Measurements from ENCODE around the gene TOMM20. TPM values are rescaled to one million over a fixed set of nuclear protein-coding genes. Genes with fewer than 3 reads are reported as not detected.

The TOMM20 gene
- total RNA-seq, 1 donor from 2014 or later: 25.3 TPM

DNA sequence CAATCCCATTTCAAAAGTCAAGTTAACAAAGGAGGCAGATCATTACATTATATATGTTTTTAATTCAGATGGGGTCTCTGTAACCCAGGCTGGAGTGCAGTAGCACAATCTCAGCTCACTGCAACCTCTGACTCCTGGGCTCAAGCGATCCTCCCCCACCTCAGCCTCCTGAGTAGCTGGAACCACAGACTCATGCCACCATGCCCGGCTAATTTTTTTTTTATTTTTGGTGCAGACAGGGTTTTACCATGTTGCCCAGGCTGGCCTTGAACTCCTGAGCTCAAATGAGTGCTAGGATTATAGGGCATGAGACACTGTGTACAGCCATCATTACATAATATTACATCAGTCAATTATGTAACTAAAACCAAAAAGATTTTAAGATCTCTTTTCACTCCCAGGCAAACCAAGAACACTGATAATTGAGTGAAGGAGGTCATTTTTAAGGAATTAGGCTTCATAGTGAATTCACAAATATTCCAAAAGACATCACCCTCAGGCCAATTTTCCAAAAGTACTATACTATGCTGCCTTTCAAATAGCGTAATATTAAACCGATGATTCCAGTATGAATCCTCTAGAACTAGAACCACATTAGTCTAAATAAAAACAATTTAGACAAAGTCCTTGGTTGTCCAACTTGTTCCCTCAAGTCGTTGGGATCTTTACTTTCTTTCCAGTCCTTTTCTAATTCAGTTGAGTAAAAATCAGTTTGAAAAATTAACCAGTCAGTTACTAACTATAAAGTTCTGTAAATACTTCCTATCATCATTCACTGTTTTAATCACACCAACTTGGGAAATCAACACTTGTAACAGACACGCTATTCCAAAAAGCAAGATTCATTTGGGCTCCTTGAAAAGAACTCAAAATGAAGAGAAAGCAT is 16.1 kb downstream of the TOMM20 start:
- intact Hi-C loops (cut with DNase I): no loop called here
- no peaks in the 10 kb centered on the region for H3K27me3 ChIP-seq
- TF ChIP-seq, protein P1, sequence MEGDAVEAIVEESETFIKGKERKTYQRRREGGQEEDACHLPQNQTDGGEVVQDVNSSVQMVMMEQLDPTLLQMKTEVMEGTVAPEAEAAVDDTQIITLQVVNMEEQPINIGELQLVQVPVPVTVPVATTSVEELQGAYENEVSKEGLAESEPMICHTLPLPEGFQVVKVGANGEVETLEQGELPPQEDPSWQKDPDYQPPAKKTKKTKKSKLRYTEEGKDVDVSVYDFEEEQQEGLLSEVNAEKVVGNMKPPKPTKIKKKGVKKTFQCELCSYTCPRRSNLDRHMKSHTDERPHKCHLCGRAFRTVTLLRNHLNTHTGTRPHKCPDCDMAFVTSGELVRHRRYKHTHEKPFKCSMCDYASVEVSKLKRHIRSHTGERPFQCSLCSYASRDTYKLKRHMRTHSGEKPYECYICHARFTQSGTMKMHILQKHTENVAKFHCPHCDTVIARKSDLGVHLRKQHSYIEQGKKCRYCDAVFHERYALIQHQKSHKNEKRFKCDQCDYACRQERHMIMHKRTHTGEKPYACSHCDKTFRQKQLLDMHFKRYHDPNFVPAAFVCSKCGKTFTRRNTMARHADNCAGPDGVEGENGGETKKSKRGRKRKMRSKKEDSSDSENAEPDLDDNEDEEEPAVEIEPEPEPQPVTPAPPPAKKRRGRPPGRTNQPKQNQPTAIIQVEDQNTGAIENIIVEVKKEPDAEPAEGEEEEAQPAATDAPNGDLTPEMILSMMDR (IDR thresholded peaks at IDR 0.05): no peak
- H3K36me3 ChIP-seq: peaks cover 63 to 84% of the 10 kb centered on the region in 2 donors
- H3K4me1 ChIP-seq: no peaks in the 10 kb centered on the region
- no peak overlapping the region for H3K27ac ChIP-seq
- DNase-seq (ENCODE audit: low spot score in 2 of 2): no peak
- H3K9me3 ChIP-seq: no peaks in the 10 kb centered on the region
- no peak overlapping the region for H3K4me3 ChIP-seq

DNA sequence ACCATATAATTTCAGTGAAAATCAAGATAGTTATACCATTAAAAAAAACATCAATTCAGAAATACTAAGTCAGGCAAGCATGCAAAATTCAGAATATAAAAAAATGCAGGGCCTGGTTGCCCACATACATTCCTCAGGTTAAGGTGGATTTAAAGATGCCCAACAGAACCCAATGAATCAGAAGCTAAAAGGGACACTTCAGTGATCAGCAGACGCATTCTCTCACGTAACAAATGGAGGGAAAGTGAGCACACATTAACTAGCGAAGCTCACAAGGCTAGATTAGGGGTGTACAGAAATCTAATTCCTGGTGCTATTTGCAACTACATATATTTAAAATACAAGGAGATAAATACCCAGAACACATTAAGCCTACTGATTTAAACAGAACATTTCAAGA is 17.5 kb downstream of the TOMM20 start:
- no peak for DNase-seq (ENCODE audit: low spot score in 2 of 2)
- H3K36me3 ChIP-seq: peaks cover 51 to 71% of the 10 kb centered on the region in 2 donors
- TF ChIP-seq, protein P1 (IDR thresholded peaks at IDR 0.05): no peak

DNA sequence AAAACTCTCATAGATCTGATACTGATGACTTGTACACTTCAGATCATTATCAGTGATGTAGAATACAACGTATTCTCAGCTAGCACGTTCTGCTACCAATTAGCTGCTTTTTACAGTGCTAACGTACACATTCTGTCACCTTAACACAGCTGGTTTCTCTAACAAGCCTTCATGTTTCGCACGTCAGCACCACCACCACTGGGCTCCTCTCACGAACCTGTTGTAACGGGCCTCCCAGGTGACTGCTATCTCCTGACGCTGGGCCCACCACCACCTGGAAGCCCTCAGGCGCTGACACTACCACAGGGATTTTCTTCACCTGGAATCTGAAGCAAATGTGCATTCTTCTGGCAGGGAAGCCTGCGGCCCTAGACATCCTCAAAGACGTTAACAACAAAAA is 19.8 kb downstream of the TOMM20 start:
- no peak for DNase-seq (ENCODE audit: low spot score in 2 of 2)
- intact Hi-C loops (cut with DNase I): loop anchor here (5.0 kb wide), 1 partner anchor 308 kb away; no protein-coding TSS in a partner anchor
- TF ChIP-seq, protein P1 (IDR thresholded peaks at IDR 0.05): no peak
- H3K36me3 ChIP-seq: peaks cover 34 to 52% of the 10 kb centered on the region in 2 donors
- H3K4me1 ChIP-seq: peaks cover 0 to 2% of the 10 kb centered on the region in 2 donors
- H3K27me3 ChIP-seq: no peaks in the 10 kb centered on the region
- H3K27ac ChIP-seq: no peak overlapping the region
- H3K4me3 ChIP-seq: no peak overlapping the region
- no peaks in the 10 kb centered on the region for H3K9me3 ChIP-seq

More for the DNA sequence above, 17.5 kb downstream of the TOMM20 start:
- no peaks in the 10 kb centered on the region for H3K27me3 ChIP-seq
- intact Hi-C loops (cut with DNase I): no loop called here
- no peaks in the 10 kb centered on the region for H3K9me3 ChIP-seq
- no peaks in the 10 kb centered on the region for H3K4me1 ChIP-seq
- H3K27ac ChIP-seq: no peak overlapping the region
- H3K4me3 ChIP-seq: no peak overlapping the region

DNA sequence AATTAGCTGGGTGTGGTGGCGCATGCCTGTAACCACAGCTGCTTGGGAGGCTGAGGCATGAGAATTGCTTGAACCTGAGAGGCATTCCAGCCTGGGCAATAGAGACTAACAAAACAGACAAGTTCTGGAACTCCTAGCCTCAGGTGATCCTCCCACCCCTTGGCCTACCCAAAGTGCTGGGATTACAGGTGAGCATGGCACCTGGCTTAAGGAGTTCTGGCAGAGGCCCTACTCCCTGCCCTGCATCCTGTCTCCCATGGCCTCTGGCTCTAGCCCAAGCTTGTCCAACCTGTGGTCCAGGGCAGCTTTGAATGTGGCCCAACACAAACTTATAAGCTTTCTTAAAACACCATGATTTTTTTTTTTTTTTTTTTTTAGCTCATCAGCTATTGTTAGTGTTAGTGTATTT is 20.4 kb downstream of the TOMM20 start:
- intact Hi-C loops (cut with DNase I): loop anchor here (5.0 kb wide), 1 partner anchor 309 kb away; no protein-coding TSS in a partner anchor
- TF ChIP-seq, protein P1 (IDR thresholded peaks at IDR 0.05): no peak
- H3K36me3 ChIP-seq: peaks cover 30 to 45% of the 10 kb centered on the region in 2 donors
- no peak overlapping the region for H3K4me3 ChIP-seq
- H3K27me3 ChIP-seq: no peaks in the 10 kb centered on the region
- H3K9me3 ChIP-seq: no peaks in the 10 kb centered on the region
- H3K4me1 ChIP-seq: peaks cover 0 to 2% of the 10 kb centered on the region in 2 donors
- no peak overlapping the region for H3K27ac ChIP-seq
- DNase-seq (ENCODE audit: low spot score in 2 of 2): no peak

DNA sequence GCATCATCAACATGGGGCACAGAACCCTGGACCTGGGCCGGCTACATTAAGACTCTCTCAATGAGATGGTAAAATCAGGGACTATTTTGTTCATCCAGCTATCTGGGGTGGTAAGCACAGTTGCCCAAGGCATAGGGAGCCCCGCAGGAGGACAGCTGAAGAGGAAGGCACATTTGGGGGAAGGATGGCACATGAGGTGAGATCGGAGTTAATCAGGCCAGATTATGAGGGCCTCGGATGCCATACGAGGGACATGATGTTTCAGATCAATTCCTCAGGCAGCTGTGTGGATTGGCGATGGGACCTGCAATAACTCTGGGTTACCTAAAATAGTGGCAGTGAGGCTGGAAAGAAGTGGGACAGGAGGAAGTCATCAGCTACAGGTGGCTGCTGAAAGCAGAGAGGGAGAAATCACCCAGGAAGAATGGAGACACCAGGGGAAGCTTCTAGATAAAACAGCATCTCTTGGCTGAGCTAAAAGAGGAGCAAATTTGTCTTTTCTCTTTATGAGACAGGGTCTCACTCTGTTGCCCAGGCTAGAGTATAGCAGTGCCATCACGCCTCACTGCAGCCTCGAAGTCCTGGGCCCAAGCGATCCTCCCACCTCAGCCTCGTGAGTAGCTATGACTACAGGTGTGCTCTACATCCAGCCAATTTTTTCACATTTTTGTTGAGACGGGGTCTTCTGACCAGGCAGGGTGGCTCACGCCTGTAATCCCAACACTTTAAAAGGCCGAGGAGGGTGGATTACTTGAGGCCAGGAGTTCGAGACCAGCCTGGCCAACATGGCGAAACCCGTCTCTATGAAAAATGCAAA is 21.1 kb downstream of the TOMM20 start:
- Histone ChIP-seq H3K27ac (no peak overlapping the region), H3K4me1 (peaks cover 0 to 2% of the 10 kb centered on the region in 2 donors), H3K27me3 (no peaks in the 10 kb centered on the region), H3K4me3 (no peak overlapping the region), H3K9me3 (no peaks in the 10 kb centered on the region), H3K36me3 (peaks cover 28 to 39% of the 10 kb centered on the region in 2 donors)
- intact Hi-C loops (cut with DNase I): loop anchor here (5.0 kb wide), 1 partner anchor 310 kb away; no protein-coding TSS in a partner anchor
- TF ChIP-seq, protein P1 (IDR thresholded peaks at IDR 0.05): no peak
- no peak for DNase-seq (ENCODE audit: low spot score in 2 of 2)

All from ascending aorta (tissue), 2 donors.